ENCODE results near the gene LARGE2. TPM values are rescaled to one million over a fixed set of nuclear protein-coding genes. Genes with fewer than 3 reads are reported as not detected.

LARGE2 gene
- total RNA-seq, 1 donor = not detected

DNA sequence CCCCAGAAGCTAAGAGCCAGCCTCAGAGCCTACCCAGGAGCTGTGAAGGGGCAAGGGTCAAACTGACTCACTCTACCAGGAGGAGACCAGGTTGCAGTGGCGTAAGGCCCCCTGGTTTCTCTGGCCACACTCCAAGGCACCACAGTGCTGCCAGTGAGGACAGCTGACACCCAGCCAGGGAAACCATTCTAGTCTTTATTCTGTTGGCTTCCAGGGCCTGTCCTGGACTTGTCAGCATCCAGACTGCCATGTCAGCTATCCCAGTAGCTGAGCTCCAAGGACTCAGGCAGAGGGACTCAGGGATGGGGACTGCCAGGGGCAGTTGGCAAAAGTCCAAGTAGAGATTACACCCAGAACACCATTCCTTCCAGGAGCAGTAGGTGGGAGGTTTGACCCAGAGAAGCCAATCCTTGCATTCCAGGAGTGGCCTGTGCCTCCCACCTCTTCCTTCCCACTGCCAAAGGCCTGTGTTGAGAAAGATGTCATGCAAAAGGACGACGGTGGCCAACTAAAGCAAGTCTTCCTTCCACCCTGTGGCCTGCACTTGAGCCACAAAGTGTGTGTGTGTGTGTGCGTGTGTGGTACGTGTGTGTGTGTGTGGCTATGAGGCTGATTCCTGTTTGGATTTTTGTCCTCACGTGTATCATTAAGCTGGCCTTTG, 40.6 kb upstream of the LARGE2 start:
- TF ChIP-seq CTCF (IDR thresholded peaks at IDR 0.05; ENCODE audit: insufficient read depth, low read depth, low read length) = no peak
- no peak overlapping the region for H3K4me3 ChIP-seq (ENCODE audit: low read depth, low read length)
- DNase-seq (ENCODE audit: low read depth) = peak; percentile 16

DNA sequence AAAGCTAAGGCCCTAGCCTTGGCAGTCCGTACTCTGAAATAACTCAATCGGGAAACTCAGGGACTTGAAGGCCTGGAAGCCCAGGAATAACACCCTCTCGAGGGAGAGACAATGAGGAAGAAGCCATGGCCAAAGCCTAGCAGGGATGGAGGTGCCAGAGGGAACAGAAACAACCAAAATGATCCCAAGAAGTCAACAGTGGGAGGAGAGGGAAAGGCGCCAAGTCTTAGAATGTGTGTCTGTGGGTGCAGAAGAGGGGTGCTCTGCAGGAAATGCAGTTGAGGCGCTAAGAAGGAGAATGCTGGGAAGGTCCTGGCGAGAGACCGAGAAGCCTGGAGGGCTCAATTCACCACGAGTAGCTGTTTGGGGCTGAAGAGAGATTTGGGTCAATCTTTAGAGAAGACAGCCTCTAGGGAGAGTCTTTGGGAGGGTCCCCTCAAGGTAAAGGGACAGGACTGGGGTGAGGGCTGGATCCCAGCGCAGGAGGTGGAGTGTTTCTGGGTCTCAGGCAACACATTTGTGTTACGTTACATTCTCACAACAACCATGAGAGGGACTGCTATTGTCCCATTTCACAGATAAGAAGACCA, 37.8 kb upstream of the LARGE2 start:
- no peak for TF ChIP-seq CTCF (IDR thresholded peaks at IDR 0.05; ENCODE audit: insufficient read depth, low read depth, low read length)
- no peak for DNase-seq (ENCODE audit: low read depth)
- H3K4me3 ChIP-seq (ENCODE audit: low read depth, low read length) = no peak overlapping the region

DNA sequence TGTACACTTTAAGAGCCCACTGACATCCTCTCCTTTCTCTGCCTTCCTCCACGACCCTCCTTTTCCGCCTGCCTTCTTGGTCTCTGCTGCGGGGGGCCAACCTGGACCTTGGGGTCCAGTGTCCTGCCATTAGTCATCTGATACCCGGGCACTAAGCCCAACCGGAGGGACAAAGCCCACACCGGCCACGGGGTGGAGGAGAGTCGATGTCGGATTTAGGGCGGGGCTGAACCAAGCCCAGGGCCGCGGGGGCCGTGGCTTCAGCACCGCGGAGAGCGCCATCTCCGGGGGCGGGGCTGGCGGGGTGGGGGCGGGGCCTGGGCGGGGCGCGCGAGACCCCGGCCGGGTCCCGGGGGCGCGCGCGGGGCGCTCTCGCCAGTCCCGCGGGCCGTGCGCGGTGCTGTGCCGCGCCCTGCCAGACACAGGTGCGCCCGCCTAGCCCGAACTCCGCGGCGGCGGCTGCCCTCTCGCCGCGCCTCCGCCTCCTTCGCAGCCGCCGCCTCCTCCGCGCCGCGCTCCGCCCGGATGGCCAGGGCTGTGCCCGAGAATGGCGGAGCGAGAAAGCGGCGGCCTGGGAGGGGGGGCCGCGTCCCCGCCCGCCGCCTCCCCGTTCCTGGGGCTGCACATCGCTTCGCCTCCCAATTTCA, 37.1 kb upstream of the LARGE2 start, which contains the start of gene MAPK8IP1:
TSS of gene MAPK8IP1 (plus strand) at position 378 of the 647 bp plus-strand sequence. CDS start at position 548, 170 bp downstream.
- DNase-seq (ENCODE audit: low read depth) = peak; percentile 34
- H3K4me3 ChIP-seq (ENCODE audit: low read depth, low read length) = peak within 1 kb of the TSS; percentile 49
- TF ChIP-seq CTCF (IDR thresholded peaks at IDR 0.05; ENCODE audit: insufficient read depth, low read depth, low read length) = no peak

DNA sequence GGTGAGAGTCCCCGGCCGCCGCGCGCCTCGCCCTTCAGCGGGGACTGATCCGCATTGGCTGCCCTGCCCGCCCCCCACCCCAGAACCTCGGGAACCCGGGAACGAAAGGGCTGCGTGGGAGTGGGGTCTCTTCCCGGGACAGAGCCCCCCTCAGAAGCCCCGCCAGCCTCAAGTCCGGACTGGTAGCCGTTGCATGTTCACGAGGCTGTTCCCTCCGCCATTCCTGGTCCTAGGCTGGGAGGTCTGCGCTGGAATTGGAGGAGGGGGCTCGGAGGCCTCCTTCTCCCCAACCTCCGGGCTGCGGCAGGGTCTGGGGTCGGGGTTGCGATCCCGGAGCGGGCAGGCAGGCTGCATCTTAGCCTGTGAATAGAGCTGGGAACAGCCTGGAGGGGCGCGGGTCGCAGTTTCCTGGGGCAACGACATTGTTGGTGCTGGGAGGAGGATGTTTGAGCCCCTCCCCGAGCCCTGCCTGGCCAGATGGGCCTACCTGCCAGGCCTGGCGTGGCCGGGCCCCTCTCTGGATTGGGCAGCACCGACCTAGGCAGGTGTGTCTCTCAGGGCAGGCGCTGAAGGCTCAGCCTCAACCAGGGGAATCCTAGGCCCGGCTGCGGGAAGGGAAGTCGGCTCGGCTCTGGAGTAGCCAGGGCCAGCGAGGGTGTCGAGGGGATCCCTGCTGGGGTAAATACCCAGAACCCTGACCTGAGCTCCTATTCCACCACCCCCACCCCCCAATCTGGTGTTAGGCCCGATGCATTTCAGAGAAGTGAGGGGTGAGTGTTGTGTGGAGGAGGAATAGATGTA, 36.3 kb upstream of the LARGE2 start:
- no peak for DNase-seq (ENCODE audit: low read depth)
- H3K4me3 ChIP-seq (ENCODE audit: low read depth, low read length) = peak overlapping the region; percentile 49
- no peak for TF ChIP-seq CTCF (IDR thresholded peaks at IDR 0.05; ENCODE audit: insufficient read depth, low read depth, low read length)

- no peak for DNase-seq (ENCODE audit: low read depth)
- TF ChIP-seq CTCF (IDR thresholded peaks at IDR 0.05; ENCODE audit: insufficient read depth, low read depth, low read length) = no peak
- no peak overlapping the region for H3K4me3 ChIP-seq (ENCODE audit: low read depth, low read length)
These were observed 35.5 kb upstream of the LARGE2 start for GRCh38 chr11:45886816-45887520.

- no peak for DNase-seq (ENCODE audit: low read depth)
- TF ChIP-seq CTCF (IDR thresholded peaks at IDR 0.05; ENCODE audit: insufficient read depth, low read depth, low read length) = no peak
- no peak overlapping the region for H3K4me3 ChIP-seq (ENCODE audit: low read depth, low read length)
These were observed 34.9 kb upstream of the LARGE2 start for GRCh38 chr11:45887587-45887986.
